Prostate gland (tissue), 2 donors: ENCODE data around the gene RIMS1. TPM values are rescaled to one million over a fixed set of nuclear protein-coding genes. Genes with fewer than 3 reads are reported as not detected.

Source experiments
- DNase-seq: peaks from one replicate; pipeline ENCODE4 v3.0.0-alpha.2; 2019; ENCODE audit warnings: low spot score
- H3K27ac ChIP-seq, 2 donors: fragments of 200-600 bp; sonication (generic); 2 replicates each; pipeline ENCODE4 v1.5.1; 2017 to 2019
- H3K27me3 ChIP-seq: fragments of 200-600 bp; sonication (generic); replicated peaks from 2 replicates; pipeline ENCODE4 v1.5.1; 2019; ENCODE audit not compliant: insufficient read depth
- H3K36me3 ChIP-seq, 2 donors: fragments of 200-600 bp; sonication (generic); 1 replicate in 1 of 2; 2 replicates in 1 of 2; pipeline versions ENCODE4 v1.5.1 to v1.8.1; 2017 to 2019
- H3K4me1 ChIP-seq: fragments of 200-600 bp; sonication (generic); replicated peaks from 2 replicates; pipeline ENCODE4 v1.5.1; 2019
- H3K4me3 ChIP-seq, 2 donors: fragments of 200-600 bp; sonication (generic); 2 replicates each; pipeline ENCODE4 v1.5.1; 2017 to 2019
- H3K9me3 ChIP-seq: fragments of 200-600 bp; sonication (generic); 2 replicates; pipeline ENCODE4 v1.5.1; 2017
- POLR2A ChIP-seq: fragments of 450-650 bp; IDR thresholded peaks from one replicate; pipeline ENCODE4 v1.6.1; 2016; ENCODE audit warnings: antibody characterized with exemption, mild to moderate bottlenecking
- POLR2AphosphoS5 ChIP-seq: sonication (generic); formaldehyde crosslinking; IDR thresholded peaks from one replicate; pipeline ENCODE4 v1.6.1; 2017; ENCODE audit warnings: antibody characterized with exemption
- WGBS: methylation state at CpG from one replicate; pipeline ENCODE4 v1.1.5; 2018; 5-methylcytosine and 5-hydroxymethylcytosine counted together
- intact Hi-C: fragments of 100-400 bp; cut with DNase I; formaldehyde crosslinking; loops from one replicate; pipeline ENCODE4 v1.14.2; 2022
- total RNA-seq, 2 donors: library from RNA; depleted of rRNA; stranded (reverse); fragments of >200 nt; gene quantifications; one replicate each; pipeline ENCODE4 v1.1.0, GENCODE V29; 2016
- TF ChIP-seq, protein P1 (sequence below), 4 experiments: fragments of 200-600 bp in 2 of 4; fragments of 450-650 bp in 2 of 4; sonication (generic) in 2 of 4; IDR thresholded peaks; 1 replicate in 3 of 4; 2 replicates in 1 of 4; pipeline ENCODE4 v1.5.1; 2016 to 2019; ENCODE audit warnings: antibody characterized with exemption in 4 of 4, mild to moderate bottlenecking in 2 of 4, moderate library complexity in 2 of 4

Gene RIMS1
- total RNA-seq, 2 donors from 2014 or later = 9.7 to 17.6 TPM

DNA sequence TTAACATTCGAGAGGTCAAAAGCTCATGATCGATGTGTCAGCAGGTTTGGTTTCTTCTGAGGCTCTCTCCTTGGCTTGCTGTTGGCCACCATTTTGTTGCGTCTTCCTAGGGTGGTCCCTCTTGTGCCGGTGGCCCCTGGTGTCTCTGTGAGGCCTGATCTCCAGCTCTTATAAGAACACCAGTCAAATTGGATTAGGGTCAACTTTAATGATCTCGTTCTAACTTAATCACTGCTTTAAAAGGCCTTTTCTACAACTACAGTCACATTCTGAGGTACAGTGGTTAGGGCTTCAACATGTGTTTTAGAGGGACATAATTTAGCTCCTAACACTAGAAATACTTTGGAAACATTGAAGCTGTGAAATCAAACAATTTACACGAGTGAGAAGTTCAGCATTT, 494.7 kb downstream of the RIMS1 start:
- Histone ChIP-seq H3K27me3 (no peaks in the 10 kb centered on the region), H3K9me3 (no peaks in the 10 kb centered on the region), H3K4me3 (no peak overlapping the region), H3K36me3 (no peaks in the 10 kb centered on the region), H3K4me1 (no peaks in the 10 kb centered on the region), H3K27ac (no peak overlapping the region)
- intact Hi-C loops = no loop called here
- DNase-seq = no peak
- TF ChIP-seq POLR2A = no peak
- 77% methylated on average over 6 of the region's 6 CpGs for whole genome bisulfite sequencing

GRCh38 chr6:72382602-72383529, 496.5 kb downstream of the RIMS1 start:
- Histone ChIP-seq H3K27ac (no peak overlapping the region), H3K27me3 (no peaks in the 10 kb centered on the region), H3K4me1 (no peaks in the 10 kb centered on the region), H3K9me3 (no peaks in the 10 kb centered on the region), H3K36me3 (no peaks in the 10 kb centered on the region), H3K4me3 (no peak overlapping the region)
- intact Hi-C loops = no loop called here
- TF ChIP-seq, protein P1, sequence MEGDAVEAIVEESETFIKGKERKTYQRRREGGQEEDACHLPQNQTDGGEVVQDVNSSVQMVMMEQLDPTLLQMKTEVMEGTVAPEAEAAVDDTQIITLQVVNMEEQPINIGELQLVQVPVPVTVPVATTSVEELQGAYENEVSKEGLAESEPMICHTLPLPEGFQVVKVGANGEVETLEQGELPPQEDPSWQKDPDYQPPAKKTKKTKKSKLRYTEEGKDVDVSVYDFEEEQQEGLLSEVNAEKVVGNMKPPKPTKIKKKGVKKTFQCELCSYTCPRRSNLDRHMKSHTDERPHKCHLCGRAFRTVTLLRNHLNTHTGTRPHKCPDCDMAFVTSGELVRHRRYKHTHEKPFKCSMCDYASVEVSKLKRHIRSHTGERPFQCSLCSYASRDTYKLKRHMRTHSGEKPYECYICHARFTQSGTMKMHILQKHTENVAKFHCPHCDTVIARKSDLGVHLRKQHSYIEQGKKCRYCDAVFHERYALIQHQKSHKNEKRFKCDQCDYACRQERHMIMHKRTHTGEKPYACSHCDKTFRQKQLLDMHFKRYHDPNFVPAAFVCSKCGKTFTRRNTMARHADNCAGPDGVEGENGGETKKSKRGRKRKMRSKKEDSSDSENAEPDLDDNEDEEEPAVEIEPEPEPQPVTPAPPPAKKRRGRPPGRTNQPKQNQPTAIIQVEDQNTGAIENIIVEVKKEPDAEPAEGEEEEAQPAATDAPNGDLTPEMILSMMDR (IDR thresholded peaks at IDR 0.05) = no peak
- TF ChIP-seq POLR2AphosphoS5 (no peak), POLR2A (no peak)
- 59% methylated on average over 4 of the region's 4 CpGs for WGBS
- DNase-seq = no peak

DNA sequence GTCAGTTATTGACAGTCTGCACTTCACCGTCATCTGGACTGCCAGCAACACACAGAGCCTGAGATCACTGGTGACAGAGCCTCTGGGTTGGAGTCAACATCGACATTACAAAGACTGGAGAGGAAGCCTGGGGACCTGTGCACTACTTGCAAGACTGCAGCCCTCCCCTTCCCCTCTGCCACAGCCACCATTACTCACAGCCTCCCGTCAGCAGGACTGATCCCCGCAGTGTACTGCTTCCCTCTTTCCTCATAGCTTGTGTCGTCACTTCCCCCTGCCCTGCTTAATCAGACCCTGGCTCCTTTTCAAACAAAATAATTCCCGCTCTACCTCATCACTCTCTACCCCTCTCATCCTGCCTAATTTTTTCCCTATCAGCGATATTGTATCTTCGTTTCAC, 500.0 kb downstream of the RIMS1 start:
- intact Hi-C loops = no loop called here
- Histone ChIP-seq H3K36me3 (no peaks in the 10 kb centered on the region), H3K27ac (no peak overlapping the region), H3K27me3 (no peaks in the 10 kb centered on the region), H3K9me3 (no peaks in the 10 kb centered on the region), H3K4me3 (no peak overlapping the region), H3K4me1 (no peaks in the 10 kb centered on the region)
- TF ChIP-seq POLR2A (no peak), POLR2AphosphoS5 (no peak)
- TF ChIP-seq, protein P1 (IDR thresholded peaks at IDR 0.05) = no peak
- DNase-seq = no peak
- 90% methylated on average over 8 of the region's 8 CpGs for WGBS

GRCh38 chr6:72389698-72390097, 503.3 kb downstream of the RIMS1 start:
- Histone ChIP-seq H3K27me3 (no peaks in the 10 kb centered on the region), H3K27ac (no peak overlapping the region), H3K9me3 (no peaks in the 10 kb centered on the region), H3K4me3 (no peak overlapping the region), H3K4me1 (no peaks in the 10 kb centered on the region), H3K36me3 (no peaks in the 10 kb centered on the region)
- TF ChIP-seq POLR2A (no peak), POLR2AphosphoS5 (no peak)
- TF ChIP-seq, protein P1 (IDR thresholded peaks at IDR 0.05) = no peak
- intact Hi-C loops = no loop called here
- WGBS = 96% methylated on average over 1 of the region's 1 CpG
- no peak for DNase-seq

DNA sequence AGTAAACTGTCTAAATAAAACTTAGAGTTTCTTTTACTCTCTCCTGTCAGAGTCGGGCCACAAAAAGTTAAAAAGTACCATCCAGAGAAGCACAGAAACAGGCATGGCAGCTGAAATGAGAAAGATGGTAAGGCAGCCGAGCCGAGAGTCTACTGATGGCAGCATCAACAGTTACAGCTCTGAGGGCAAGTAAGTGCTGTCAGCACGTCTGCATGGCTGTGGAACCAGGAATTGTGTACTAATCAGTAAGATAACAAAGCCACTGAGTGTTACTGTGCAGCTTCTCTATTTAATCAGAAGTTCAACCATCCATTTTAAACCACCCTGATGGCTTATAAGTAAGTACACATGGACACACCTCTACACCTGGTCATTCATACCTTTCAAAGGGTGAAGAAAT, 504.2 kb downstream of the RIMS1 start:
- intact Hi-C loops = no loop called here
- 81% methylated on average over 4 of the region's 4 CpGs for WGBS

More for the DNA sequence above, 504.2 kb downstream of the RIMS1 start:
- no peak for DNase-seq
- Histone ChIP-seq H3K4me1 (no peaks in the 10 kb centered on the region), H3K27ac (no peak overlapping the region), H3K27me3 (no peaks in the 10 kb centered on the region), H3K9me3 (no peaks in the 10 kb centered on the region), H3K4me3 (no peak overlapping the region), H3K36me3 (no peaks in the 10 kb centered on the region)
- TF ChIP-seq, protein P1 (IDR thresholded peaks at IDR 0.05) = no peak
- TF ChIP-seq POLR2AphosphoS5 (no peak), POLR2A (no peak)
